Loucy (cell line): ENCODE measurements around the gene TTYH3.

Experiments
- CTCF ChIP-seq: fragments of 200-600 bp; sonication (generic); conservative IDR thresholded peaks from 2 replicates; pipeline ENCODE4 v1.5.1; 2014; ENCODE audit warnings: mild to moderate bottlenecking, antibody characterized with exemption, low read length
- EZH2phosphoT487 ChIP-seq: fragments of 200-600 bp; IDR thresholded peaks from 2 replicates; pipeline ENCODE4 v1.6.1; 2018; ENCODE audit warnings: antibody characterized with exemption, mild to moderate bottlenecking, moderate library complexity, borderline replicate concordance

DNA sequence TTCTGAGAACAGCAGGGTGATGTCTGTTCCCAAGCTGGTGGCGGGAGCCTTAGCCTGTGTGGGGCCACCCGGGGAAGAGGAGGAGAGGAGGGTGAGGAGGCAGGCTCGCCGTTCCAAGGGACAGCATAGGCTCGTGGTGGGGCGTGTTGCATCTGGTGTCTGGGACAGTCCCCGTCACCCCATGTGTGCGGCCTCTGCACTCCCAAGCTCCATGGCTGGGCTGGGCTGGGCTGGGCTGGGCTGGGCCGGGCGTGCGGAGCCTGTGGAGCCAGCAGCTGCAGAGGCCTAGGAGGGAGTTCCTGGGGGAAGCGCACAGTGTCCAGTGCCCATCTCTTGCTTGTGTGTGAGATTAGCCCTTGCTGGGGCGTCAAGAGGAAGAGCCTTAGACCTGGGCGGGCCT is 20.9 kb upstream of the TTYH3 start:
- no peak for TF ChIP-seq CTCF
- TF ChIP-seq EZH2phosphoT487, result no peak
